ENCODE data around the gene IFI30. TPM values are rescaled to one million over a fixed set of nuclear protein-coding genes. Genes with fewer than 3 reads are reported as not detected.

Gene IFI30
- total and polyA plus RNA-seq, 2 experiments from 2014 or later = 27.4 to 34.4 TPM

GRCh38 chr19:18173054-18173571 lies 500 bp upstream of the IFI30 start (continued):
- no peak for TF ChIP-seq ZNF462 (CRISPR knock-in tag; IDR thresholded peaks at IDR 0.05)

DNA sequence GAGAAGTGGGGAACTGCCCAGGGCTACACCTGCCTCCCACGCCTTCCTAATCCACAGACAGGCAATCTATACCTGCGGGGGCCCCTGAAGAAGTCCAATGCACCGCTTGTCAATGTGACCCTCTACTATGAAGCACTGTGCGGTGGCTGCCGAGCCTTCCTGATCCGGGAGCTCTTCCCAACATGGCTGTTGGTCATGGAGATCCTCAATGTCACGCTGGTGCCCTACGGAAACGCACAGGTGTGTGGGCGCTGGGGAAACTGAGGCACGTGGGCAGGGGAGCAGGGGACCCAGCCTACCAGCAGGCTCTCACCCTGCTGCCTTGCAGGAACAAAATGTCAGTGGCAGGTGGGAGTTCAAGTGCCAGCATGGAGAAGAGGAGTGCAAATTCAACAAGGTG lies 1.4 kb downstream of the IFI30 start:
- peaks cover 10% of the 10 kb centered on the region; the same call in 2 of the 3 replicates for H3K36me3 Mint-ChIP-seq (ENCODE audit: low read depth)
- Histone ChIP-seq H3K79me2 (replicated peaks; ENCODE audit: insufficient read depth) (no peaks in the 10 kb centered on the region), H4K20me1 (replicated peaks; ENCODE audit: insufficient read depth) (no peaks in the 10 kb centered on the region), H3K36me3 (ENCODE audit: insufficient read depth) (no peaks in the 10 kb centered on the region), H3F3A (replicated peaks; ENCODE audit: low read depth) (peaks cover 5% of the 10 kb centered on the region), H3K4me1 (ENCODE audit: insufficient read depth) (peaks cover 4% of the 10 kb centered on the region), H3K4me3 (peak overlapping the region; percentile 79; the same call in 1 of the 2 replicates), H3K27ac (ENCODE audit: low read depth) (no peak overlapping the region), H2AFZ (no peak overlapping the region), H3K9me2 (ENCODE audit: insufficient read depth) (no peaks in the 10 kb centered on the region), H3K27me3 (ENCODE audit: insufficient read depth) (peaks cover 12% of the 10 kb centered on the region), H3K4me2 (peak overlapping the region; percentile 92; the same call in 1 of the 2 replicates)
- H3K4me1 Mint-ChIP-seq = peaks cover 6% of the 10 kb centered on the region
- H3K9me3 Mint-ChIP-seq = no peaks in the 10 kb centered on the region
- peaks cover 19% of the 10 kb centered on the region for H3K27me3 Mint-ChIP-seq (ENCODE audit: insufficient read depth, low read depth, poor library complexity)
- ATAC-seq = no peak
- DNase-seq (ENCODE audit: low spot score) = no peak
- no peak overlapping the region for H3K27ac Mint-ChIP-seq
- peak overlapping the region; percentile 78; the same call in 1 of the 3 replicates for H3K4me3 Mint-ChIP-seq
- TF ChIP-seq NANOG (IDR thresholded peaks at IDR 0.05; ENCODE audit: borderline replicate concordance) = no peak
- no peak for TF ChIP-seq ZNF114 (CRISPR knock-in tag; IDR thresholded peaks at IDR 0.05)
- TF ChIP-seq EZH2 (IDR thresholded peaks at IDR 0.05; ENCODE audit: low read depth, unreplicated experiment) = no peak
- TF ChIP-seq CREB1 (CRISPR knock-in tag; IDR thresholded peaks at IDR 0.05; ENCODE audit: low read depth) = no peak
- TF ChIP-seq POLR2AphosphoS5 (IDR thresholded peaks at IDR 0.05; ENCODE audit: low read depth) = no peak
- TF ChIP-seq, protein P1, sequence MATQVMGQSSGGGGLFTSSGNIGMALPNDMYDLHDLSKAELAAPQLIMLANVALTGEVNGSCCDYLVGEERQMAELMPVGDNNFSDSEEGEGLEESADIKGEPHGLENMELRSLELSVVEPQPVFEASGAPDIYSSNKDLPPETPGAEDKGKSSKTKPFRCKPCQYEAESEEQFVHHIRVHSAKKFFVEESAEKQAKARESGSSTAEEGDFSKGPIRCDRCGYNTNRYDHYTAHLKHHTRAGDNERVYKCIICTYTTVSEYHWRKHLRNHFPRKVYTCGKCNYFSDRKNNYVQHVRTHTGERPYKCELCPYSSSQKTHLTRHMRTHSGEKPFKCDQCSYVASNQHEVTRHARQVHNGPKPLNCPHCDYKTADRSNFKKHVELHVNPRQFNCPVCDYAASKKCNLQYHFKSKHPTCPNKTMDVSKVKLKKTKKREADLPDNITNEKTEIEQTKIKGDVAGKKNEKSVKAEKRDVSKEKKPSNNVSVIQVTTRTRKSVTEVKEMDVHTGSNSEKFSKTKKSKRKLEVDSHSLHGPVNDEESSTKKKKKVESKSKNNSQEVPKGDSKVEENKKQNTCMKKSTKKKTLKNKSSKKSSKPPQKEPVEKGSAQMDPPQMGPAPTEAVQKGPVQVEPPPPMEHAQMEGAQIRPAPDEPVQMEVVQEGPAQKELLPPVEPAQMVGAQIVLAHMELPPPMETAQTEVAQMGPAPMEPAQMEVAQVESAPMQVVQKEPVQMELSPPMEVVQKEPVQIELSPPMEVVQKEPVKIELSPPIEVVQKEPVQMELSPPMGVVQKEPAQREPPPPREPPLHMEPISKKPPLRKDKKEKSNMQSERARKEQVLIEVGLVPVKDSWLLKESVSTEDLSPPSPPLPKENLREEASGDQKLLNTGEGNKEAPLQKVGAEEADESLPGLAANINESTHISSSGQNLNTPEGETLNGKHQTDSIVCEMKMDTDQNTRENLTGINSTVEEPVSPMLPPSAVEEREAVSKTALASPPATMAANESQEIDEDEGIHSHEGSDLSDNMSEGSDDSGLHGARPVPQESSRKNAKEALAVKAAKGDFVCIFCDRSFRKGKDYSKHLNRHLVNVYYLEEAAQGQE (IDR thresholded peaks at IDR 0.05; ENCODE audit: unreplicated experiment) = no peak
- no peak for TF ChIP-seq ETS1 (IDR thresholded peaks at IDR 0.05)
- TF ChIP-seq ZNF331 (CRISPR knock-in tag; IDR thresholded peaks at IDR 0.05; ENCODE audit: low read depth) = no peak
- TF ChIP-seq CTCF (conservative IDR thresholded peaks at IDR 0.05; ENCODE audit: low read depth in 2 of 2) = no peak
- TF ChIP-seq JUNB (IDR thresholded peaks at IDR 0.05; ENCODE audit: unreplicated experiment) = no peak
- no peak for TF ChIP-seq EZH2phosphoT487 (IDR thresholded peaks at IDR 0.05; ENCODE audit: unreplicated experiment)

Measured in GM23338 (cell line).